DMS153 treated with DMSO at 0.1 percent for 48 hours (cell line): Measurements from ENCODE around the gene ATP1A2.

Experiments
- DNase-seq: peaks from one replicate; lab custom pipeline; 2025; ENCODE audit not compliant: unreplicated experiment; lab: John Stamatoyannopoulos, UW

Gene ATP1A2

DNA sequence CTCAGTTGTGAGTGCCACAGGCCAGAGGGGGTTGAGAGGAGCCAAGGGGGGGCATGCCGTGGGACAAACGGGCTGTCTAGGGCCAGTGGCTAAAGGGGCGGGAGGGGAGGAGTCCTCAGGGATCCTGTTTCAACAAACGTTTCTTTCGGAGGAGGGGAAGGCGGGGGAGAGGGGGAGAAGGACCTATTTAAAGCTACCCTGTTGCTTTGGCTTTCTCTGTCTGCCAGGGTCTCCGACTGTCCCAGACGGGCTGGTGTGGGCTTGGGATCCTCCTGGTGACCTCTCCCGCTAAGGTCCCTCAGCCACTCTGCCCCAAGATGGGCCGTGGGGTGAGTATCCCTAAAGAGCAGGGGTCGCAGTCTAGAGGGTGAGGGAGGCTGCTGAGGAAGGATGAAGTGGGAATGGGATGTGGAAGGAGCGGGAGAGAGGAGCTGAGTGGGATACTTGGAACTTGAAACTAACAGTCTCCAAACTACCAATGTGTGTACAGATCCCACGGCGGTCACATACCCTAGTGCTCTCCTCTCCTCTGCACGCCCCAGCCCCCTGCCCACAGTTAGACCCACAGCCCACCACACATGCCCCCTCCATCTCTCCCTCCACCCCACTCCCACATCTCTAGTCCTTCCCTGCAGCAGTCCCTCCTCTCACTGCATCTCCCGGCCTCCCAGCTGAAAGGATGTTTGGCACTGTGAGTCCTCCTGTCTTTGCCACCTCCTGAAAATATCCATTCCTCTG, at the start of gene ATP1A2:
Gene ATP1A2 (plus strand): TSS at position 215 of the 738 bp plus-strand sequence. CDS start 103 bp downstream, at position 318.
- DNase-seq: no peak

DNA sequence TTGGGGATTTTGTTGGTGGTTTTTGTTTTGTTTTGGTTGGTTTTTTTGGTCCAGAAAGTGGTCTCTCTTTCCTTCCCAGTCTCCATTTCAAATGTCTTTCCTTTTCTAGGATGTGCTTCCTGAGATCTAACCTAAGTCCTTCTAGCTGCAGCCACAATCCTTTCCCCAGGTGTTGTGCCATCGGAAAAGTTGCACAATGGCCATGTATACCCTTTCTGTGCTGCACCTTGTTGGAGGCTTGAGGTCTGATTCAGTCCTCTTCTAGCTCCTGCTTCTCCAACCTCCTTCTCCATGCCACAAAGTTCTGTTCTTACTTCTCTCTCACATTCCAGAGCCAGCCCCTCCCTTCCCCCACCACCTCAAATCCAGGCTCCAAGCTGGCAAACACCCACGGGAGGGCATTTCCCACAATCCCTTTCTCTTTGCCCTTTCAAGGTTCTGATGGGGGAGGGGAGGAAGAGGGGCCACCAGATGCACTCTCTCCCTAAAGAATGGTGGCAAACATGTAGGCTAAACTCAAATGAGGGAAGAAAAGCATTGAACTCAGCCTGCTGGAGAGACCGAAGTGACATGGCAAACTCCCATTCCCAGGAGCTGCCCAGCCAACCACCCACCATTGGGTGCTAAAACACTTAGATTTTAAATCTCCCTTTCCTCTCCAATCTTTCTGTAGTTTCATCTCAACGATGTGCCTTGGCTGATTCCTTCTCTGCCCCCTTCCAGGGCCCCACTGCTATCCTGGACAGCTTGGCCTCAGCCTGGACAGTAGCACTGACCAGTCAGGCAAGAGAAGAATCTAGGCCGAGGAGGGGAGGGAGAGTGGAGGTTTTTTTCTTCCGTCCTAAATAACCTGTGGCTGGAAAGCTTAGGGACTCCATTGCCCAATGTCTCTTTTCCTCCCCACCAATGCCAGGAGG, 48.5 kb upstream of the ATP1A2 start:
- no peak for DNase-seq

DNA sequence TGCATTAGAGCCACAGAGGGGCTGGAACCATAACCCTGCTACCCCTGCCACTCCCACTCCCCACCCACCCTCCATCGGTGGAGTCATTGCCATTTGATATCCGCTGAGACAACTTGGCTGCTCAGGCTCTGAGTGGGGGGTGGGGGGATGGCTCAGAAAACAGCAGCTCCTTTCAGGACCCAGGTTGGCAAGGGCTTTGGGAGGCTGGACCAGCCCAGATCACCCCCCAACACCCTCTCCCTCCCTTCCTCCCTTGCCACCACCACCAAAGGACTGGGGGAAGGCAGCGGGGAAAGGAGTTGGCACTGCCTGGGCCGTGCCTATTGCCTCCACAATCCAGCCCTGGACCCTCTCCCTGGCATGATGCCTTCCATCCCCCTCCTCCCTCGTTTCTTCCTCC, 47.3 kb upstream of the ATP1A2 start:
- DNase-seq: no peak

DNA sequence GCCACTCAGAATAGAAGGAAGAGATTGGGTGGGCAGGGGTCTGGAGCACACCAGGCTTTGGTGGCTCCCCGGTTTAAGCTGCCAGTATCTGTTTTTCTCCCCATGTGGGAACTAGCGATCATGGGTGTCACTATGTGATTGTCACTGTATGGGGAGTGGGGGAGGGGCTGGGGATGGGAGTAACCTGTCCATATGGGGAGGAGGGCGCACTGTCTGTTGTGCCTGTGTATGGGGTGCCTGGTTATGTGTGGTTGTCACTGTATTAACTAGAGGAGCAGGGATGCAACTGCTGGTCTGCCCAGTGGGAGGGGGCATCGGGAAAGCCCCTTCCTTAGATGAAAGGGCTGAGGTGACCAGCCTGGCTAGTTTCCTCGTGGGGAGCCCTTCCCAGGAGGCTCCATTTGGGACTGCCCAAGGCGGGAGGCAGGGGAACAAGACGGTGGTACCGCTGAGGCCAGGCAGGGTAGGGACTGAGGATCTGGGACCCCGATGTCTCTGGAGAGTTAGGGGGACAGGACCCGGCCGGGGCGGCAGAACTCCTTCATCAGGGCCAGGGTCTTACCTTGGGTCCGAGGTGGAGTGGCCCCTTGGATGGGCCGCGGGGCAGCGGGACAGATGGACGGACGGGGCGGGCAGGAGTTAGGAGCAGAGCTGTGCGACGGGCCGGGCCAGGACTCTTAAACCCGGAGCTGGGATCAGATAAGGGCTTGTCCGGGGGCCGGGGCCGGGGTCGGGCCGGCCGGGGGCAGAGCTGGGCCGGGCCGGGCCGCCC, 45.9 kb upstream of the ATP1A2 start, which contains the start of gene KCNJ10:
Gene KCNJ10 (minus strand): TSS at position 701 of the 772 bp plus-strand sequence. CDS start 27,628 bp downstream, outside the sequence.
- no peak for DNase-seq

DNA sequence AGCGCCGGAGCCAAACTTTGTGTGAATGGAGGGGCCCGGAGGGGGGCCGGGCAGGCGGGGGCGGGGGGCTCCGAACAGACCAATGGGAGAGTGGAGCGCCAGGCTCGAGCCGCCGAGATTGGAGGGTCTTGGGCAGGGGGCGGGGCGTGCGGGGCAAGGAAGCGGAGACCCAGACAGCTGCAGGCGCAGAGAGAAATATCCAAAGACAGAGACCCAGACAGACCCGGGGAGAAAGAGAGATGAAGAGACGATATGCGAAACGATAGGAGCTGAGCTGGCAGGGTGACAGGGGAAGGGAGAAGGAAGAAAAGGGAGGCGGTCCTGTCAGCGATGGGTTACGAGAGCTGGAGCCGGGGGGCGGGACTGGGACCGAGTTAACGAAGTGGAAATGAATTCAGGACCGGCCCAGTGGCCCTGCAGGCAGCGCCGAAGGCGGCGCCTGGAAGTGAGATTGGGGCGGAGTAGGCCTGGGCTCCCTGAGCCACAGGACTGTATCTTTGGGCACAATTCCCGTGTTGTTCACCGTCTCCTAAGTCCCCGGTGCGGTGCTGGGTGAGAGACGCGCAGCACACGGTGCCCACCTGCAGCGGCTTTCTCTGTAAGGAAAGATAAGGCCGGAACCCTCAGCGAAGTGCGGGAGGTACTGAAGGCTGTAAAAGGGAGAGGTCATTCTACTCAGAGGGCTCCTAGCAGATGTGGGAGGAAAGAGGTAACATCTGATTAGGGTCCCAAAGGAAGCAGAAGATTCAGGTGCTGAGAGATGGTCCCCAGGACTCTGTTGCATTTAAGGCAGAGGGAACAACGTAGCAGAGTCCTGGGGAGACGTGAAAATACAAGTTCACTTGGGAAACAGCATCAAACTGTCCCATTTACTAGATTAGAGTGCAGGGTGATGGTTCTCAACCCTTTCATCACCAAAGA, 45.1 kb upstream of the ATP1A2 start:
- no peak for DNase-seq

DNA sequence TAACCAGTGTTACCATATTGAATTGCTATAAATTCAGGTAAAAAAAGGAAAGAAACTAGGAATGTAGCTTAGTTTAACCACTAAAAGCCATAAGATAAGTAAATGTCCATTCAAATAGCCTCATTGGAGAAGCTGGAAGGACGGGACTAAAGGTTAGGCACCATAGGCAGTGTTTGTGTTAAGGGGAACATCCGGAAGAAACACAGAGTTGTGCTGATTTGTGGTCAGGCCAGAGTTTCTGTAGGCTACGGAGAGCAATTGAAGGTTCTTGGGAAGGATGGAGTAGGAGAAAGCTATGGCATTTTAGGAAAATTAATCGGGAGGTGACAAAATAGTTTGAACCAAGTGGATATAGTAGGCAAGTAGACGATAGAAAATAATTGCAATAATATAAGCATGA, 44.3 kb upstream of the ATP1A2 start:
- no peak for DNase-seq

DNA sequence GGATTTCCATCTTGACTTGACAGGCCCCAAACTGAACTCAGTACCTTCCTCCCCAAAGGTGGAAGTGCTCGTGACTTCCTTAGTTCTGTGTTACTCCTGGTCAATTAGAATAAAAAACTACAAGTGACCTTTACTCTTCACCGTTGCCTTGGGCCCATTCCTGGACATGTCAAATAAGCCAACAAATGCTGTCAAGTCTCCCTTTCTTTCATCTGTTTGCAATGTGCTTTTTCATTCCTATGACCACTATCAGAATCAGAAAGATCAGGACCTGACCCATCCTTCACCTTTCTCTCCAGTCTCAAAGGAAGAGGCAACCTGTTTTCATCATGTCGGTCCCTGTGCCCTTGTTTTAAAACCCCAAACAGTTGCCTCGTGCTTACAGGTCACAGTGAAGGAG, 40.7 kb upstream of the ATP1A2 start:
- no peak for DNase-seq

DNA sequence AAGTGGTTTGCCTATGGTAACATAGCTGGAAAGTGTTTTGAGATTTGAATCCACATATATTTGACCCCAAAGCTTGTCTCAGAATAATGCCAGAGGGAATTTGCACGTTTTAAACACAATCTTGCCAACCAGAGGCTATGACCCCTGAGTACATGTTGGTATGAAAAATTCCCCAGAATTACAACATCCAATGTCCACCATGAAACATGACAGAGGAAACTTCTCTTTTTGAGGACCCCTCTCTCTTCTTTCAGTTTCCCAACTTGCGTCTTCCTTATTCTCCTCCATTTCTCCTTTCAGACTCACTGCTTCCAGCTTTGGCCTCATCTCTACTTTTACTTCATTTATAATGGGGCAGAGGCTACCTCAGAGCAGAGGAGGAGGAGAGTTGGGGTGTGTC, 39.7 kb upstream of the ATP1A2 start:
- no peak for DNase-seq

DNA sequence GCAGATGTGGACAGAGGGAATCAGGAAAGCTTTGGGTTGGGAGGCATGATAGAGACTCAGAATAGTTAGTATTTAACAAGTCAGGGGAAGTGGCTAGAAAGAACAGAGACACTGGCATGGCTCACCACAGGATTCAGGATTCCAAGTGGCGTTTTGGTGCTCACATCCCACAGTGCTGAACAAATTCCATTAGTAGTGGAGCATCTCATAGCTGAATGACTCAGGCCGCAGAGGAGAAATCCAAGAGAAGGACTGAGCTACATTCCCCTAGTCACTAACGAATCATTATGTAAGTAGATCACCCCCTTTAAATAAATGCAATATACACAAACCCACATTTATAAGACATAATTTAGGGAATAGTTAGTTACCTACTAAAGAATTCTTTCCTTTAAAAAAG, 39.3 kb upstream of the ATP1A2 start:
- DNase-seq: no peak

DNA sequence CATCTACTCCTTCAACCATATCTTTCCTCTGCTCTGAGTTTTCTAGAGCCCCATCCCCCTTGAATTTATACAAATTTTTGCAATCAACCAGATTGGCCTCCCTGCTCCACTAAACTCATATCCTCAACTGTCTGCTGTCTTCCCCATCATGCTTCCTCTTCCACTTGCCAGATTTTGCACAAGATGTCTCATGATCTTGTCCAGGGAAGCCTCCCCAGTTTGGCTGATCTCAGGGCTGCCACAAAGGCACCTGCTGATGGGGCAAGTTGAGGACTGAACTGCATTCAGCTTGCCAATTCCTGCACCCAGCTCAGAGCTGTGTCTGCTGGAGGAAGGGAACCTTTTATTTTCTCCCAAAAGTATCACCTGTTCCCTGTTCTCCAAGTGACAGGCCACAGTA, 38.1 kb upstream of the ATP1A2 start:
- no peak for DNase-seq

DNA sequence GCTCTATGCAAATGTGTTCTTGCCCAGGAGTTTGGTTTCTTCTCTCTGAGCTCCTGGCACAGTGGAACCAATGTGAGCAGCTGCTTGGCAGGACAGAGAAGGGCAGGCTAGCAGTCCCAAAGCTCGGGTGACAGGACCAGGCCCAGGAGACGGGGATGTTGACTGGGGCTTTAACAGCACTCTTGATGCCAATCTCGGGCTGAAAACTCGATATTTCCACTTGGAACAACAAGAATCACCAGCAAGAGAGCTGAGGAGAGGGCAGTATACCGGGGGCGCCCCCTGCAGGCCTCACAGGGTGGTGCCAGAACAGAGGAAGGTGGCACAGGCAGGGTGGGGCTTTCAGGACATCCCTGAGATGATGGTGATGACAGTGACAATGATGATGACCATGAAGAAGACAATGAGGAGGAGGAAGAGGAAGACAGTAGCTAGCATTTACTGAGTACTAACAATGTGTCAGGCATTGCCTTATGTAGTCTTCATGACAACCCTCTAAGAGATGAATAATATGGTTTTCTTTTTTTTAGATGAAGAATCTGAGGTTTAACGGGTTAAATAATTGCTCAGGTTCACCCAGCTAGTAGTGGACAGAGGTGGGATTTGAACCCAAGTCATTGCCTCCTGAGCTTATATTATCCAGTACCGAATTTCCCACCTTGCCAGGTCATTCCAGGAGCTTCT, 36.9 kb upstream of the ATP1A2 start:
- no peak for DNase-seq

DNA sequence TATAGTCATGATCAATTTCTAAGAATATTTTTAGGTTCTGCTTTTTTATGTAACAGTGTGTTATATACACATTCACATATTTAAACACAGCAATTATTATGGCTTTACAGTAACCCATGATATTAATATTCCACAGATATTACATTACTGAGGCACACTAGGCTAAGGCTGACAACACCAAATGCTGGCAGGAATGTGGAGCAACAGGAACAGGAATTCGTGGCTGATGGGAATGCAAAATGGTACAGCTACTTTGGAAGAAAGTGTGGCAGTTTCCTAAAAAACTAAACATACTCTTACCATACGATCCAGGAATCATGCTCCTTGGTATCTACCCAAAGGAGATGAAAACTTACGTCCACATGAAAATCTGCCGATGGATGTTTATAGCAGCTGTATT, 36.1 kb upstream of the ATP1A2 start:
- no peak for DNase-seq

DNA sequence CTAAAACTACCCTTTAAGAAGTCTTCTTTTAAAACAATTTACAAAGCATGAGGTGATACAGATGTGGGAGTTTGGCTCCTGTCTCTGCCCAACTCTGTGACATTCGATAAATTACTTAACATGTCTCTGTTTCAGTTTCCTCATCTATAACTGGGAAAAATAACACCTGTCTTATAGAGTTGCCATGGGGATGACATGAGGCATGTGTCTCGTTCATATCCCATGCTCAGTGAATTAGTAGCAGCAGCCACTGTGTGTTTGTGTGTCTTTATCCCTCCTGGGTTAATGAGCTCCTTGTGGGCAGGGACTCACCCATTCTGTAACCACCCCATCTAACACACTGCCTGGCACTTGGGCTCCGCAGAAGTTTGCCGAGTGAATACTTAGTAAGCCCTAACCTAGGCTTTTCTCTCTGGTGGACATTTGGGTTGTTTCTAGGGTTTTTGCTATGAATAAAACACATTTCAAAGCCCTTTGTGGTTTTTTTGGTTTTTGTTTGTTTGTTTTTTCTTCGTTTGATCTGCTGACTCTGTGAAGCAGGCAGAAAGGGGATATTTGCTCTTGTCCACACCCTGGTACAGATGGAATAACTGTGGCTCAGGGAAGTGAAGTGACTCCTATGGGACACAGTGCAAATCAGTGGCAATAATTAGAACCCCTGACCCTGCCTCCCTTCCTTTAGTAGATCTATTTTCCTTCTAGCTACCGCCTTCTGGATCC, 35.0 kb upstream of the ATP1A2 start:
- DNase-seq: no peak

DNA sequence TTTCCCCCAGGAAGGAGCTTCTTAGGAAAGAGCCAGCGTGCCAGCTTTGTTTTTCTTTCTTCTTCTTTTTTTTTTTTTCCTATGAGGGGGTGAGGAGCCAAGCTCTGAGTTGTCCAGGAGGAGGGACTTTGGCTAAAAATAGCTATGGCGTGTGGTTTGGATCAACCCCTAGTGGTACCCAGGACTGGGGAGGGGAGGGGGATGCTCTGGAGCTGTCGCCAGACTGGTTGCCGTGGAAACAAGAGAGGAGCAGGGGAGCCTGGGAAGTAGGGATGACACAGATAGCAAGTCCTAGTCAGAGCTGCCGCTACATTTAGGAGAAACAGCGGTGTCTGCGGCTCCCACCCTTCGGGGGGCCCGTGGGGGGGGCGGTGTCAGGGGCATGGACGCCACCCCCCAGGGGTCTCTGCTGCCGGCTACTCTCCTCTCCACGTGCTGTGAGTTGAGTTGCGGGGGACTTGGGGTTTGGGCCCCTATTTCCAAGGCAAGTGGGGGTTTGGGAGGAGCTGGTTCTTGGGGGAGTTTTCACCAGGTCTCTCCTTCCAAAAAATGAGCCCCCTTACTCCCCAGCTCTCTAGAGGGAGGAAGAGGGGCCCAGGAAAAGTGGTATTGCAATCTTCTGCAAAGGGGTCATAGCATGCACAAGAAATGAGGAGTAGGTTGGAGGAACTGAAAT, 34.2 kb upstream of the ATP1A2 start, which contains the start of gene KCNJ9:
Gene KCNJ9 (plus strand): TSS at position 278 of the 676 bp plus-strand sequence. CDS start 2,493 bp downstream, outside the sequence.
- no peak for DNase-seq

DNA sequence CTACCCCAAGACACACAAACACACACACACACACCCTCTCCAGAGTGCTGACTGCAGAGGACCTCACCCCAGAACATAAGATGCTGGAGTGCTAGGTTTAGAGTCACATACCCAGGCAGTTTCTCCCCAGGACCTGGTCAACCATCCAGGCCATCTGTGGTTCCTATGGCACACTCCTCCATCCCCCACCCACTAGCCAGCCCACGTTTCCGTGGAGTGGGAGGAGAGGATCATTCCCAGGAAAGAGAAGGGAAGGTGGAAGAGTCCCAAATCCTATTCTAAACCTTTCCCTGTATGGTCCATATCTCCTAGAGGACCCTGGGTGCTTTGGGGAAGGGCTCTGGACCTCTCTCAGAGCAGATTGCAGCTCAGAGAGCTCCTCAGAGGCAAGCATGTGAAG, 33.1 kb upstream of the ATP1A2 start:
- no peak for DNase-seq

DNA sequence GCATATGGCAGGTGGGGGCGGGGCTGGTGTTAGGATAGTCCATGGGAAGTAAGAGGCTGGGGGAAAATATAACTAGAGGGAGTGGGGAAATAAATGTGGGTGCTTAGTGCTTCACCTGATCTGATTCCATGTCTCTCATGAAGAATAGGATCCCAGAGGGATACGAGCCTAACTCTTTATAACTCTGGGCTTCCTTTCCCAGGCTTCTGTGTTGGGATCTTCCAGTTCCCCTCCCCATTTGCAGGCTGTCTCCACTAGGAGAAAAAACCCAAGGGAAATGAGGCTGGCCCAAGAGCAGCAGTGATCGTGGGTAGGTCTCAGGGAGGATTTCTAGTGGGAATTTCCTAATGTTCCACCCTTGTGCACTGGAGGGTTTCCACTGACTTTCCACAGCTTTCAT, 32.6 kb upstream of the ATP1A2 start:
- no peak for DNase-seq

DNA sequence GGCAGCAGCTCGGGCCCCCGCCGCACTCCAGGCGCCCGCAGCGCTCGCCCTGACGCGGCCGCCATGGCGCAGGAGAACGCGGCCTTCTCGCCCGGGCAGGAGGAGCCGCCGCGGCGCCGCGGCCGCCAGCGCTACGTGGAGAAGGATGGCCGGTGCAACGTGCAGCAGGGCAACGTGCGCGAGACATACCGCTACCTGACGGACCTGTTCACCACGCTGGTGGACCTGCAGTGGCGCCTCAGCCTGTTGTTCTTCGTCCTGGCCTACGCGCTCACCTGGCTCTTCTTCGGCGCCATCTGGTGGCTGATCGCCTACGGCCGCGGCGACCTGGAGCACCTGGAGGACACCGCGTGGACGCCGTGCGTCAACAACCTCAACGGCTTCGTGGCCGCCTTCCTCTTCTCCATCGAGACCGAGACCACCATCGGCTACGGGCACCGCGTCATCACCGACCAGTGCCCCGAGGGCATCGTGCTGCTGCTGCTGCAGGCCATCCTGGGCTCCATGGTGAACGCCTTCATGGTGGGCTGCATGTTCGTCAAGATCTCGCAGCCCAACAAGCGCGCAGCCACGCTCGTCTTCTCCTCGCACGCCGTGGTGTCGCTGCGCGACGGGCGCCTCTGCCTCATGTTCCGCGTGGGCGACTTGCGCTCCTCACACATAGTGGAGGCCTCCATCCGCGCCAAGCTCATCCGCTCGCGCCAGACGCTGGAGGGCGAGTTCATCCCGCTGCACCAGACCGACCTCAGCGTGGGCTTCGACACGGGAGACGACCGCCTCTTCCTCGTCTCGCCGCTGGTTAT, 31.4 kb upstream of the ATP1A2 start:
- peak; percentile 77 for DNase-seq
